Lung (tissue), 12 donors: ENCODE results near the gene ODAD3. TPM values are rescaled to one million over a fixed set of nuclear protein-coding genes. Genes with fewer than 3 reads are reported as not detected.
A peak's percentile ranks its signal among the peaks of the same experiment; 100 is the strongest.

ENCODE experiments used
- ATAC-seq: fragments of 200-7000 bp; cut with Tn5 transposase; one replicate; pipeline ENCODE4 v1.9.1; 2020; ENCODE audit warnings: moderate number of reproducible peaks; ENCODE audit not compliant: insufficient read depth, low FRiP score
- DNase-seq, 3 donors: peaks; one replicate each; pipeline ENCODE4 v3.0.0-alpha.2; 2013 to 2017
- H3K27ac ChIP-seq, 2 donors: one replicate each; pipeline ENCODE4 v1.5.1; 2013; ENCODE audit warnings: mild to moderate bottlenecking in 2 of 2, moderate library complexity in 2 of 2, control low read depth in 1 of 2, inconsistent platforms in 1 of 2, low read depth in 1 of 2, low read length in 1 of 2
- H3K27me3 ChIP-seq, 3 donors: one replicate each; pipeline ENCODE4 v1.5.1; 2013; ENCODE audit warnings: low read length in 2 of 3; ENCODE audit not compliant: control insufficient read depth in 3 of 3, insufficient read depth in 3 of 3
- H3K36me3 ChIP-seq, 4 donors: one replicate each; pipeline ENCODE4 v1.5.1; 2013; ENCODE audit warnings: low read length in 4 of 4, mild to moderate bottlenecking in 1 of 4, moderate library complexity in 1 of 4; ENCODE audit not compliant: control insufficient read depth in 4 of 4, insufficient read depth in 4 of 4
- H3K4me1 ChIP-seq, 5 donors: one replicate each; pipeline ENCODE4 v1.5.1; 2013; ENCODE audit warnings: low read length in 5 of 5, mild to moderate bottlenecking in 2 of 5, moderate library complexity in 1 of 5; ENCODE audit not compliant: control insufficient read depth in 5 of 5, insufficient read depth in 5 of 5
- H3K4me3 ChIP-seq: one replicate; pipeline ENCODE4 v1.5.1; 2013; ENCODE audit warnings: mild to moderate bottlenecking, control low read depth, moderate library complexity
- H3K9ac ChIP-seq, 2 donors: one replicate each; pipeline ENCODE4 v1.5.1; 2013; ENCODE audit warnings: low read length in 2 of 2, control low read depth in 1 of 2; ENCODE audit not compliant: insufficient read depth in 1 of 2
- H3K9me3 ChIP-seq, 4 donors: one replicate each; pipeline ENCODE4 v1.5.1; 2013; ENCODE audit warnings: low read length in 3 of 4, mild to moderate bottlenecking in 1 of 4, moderate library complexity in 1 of 4; ENCODE audit not compliant: control insufficient read depth in 4 of 4, insufficient read depth in 3 of 4
- CTCF ChIP-seq: IDR thresholded peaks from 2 replicates; pipeline ENCODE4 v1.5.1; 2012; ENCODE audit warnings: mild to moderate bottlenecking; ENCODE audit errors: control extremely low read depth, extremely low read depth
- WGBS, 2 donors: extraction: QIAGEN DNeasy Blood & Tissue Kit; methylation state at CpG; one replicate each; pipeline ENCODE4 v1.1.7; 2013; 5-methylcytosine and 5-hydroxymethylcytosine counted together
- polyA plus RNA-seq, 2 donors: library from polyadenylated mRNA; stranded (reverse); fragments of 200-250 nt; gene quantifications; one replicate each; pipeline ENCODE4 v1.2.1, GENCODE V29; 2013
- total RNA-seq, 2 donors: library from RNA; depleted of rRNA in 1 of 2; stranded (reverse); fragments of >200 nt in 1 of 2; gene quantifications; one replicate each; pipeline ENCODE4 v1.2.1, GENCODE V29; 2014 to 2021
- donor health status: control.
- donor health status: control.
- donor health status: Bipolar disorder and iron deficiency.
- donor health status: healthy.
- donor health status: DM: yes; HTN: yes; CAD: no.

ODAD3 gene
- total and polyA plus RNA-seq, 4 donors, result 2.0 to 9.8 (median 4.2) TPM

DNA sequence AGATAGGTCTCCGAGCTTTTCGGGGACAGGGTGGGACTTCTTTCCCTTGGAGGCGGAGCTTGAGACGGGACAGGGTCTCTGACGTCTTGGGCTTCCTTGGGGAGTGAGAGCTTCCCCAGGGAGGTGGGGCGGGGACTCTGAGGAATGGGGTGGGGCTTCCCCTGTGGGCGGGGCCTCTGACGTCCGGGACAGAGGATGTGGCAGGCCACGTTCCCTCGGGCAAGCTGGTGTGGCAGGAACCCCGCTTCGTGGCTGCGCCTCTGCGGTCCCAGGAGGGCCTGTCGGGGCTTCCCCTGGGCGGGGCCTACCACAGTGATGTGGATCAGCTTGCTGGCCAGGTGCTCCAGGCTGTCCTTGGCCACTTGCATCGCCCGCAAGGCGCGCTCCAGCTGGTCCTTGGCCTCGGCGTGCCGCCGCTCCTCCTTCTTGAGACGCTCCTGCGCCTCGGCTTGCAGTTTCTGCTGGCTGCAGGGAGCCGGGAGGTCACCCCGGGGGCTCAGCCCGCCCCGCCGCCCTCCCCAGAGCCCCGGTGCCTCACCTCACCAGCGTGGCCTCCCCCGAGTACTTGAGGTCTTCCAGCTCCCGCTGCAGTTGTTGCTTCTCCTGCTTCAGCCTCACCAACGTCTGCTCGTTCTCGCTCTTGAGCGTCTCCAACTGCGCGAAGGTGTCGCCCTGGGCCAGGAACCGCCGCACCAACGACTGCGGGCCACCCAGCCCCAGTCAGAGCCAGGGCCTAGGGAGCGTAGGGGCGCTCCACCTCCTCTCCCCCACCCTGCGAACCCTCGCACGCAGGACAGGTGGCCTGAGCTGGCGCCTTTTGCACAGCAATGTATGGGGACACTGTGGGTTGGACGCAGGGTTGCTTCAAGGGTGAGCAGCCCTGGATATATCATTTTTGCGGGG, 12.5 kb downstream of the ODAD3 start:
- ATAC-seq, result peak; percentile 80
- Histone ChIP-seq H3K36me3 (no peaks in the 10 kb centered on the region), H3K4me3 (no peak overlapping the region), H3K4me1 (peaks cover 0 to 21% (median 10%) of the 10 kb centered on the region in 5 donors), H3K27ac (peak overlapping the region in 1 of 2 donors; percentile 71), H3K9ac (no peak overlapping the region), H3K27me3 (peaks cover 0 to 52% (median 42%) of the 10 kb centered on the region in 3 donors), H3K9me3 (peaks cover 0 to 2% (median 0%) of the 10 kb centered on the region in 4 donors)
- 4 to 6% methylated on average over 52 to 56 of the region's 56 CpGs for WGBS, 2 donors
- DNase-seq, result peak; percentile 48 to 66 (median 54)
- TF ChIP-seq CTCF, result no peak

DNA sequence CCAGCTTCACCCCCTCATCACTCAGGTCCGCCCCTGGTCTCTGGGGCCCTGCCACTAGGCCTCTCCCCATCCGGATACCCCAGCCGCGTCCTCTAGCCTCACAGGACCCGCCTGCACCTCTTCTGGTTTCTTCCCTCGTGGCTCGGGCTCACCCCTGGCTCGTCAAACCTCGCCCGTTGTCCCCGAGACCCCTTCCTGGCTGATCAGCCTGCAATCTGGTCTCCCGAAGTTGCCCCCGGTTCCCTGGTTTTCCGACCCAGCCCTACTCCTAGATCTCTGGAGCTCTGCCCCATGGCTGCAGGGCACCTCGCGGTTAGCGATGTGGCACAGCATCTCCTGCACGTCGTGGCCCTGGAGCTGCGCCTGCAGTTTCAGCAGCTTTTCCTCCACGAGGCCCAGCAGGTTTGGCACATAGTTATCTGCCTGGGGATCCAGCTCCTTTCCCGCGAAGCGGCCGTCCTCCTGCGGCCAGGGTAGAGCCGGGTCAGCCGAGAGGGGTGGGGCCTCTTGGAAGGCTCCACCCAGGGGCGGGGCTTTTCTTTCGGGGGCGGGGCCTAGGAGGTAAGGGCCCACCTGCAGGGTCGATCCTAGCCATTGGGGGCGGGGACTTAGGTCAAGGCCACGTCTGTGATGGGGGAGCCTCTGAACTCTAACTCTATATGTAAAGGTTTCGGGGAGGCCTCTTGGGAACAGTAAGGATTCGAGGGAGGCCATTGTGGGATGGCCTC, 13.4 kb downstream of the ODAD3 start:
- H3K36me3 ChIP-seq, result no peaks in the 10 kb centered on the region
- WGBS, 2 donors, result 12 to 19% methylated on average over 35 to 36 of the region's 36 CpGs
- H3K27ac ChIP-seq, result peak overlapping the region in 1 of 2 donors; percentile 71
- peaks cover 0 to 4% (median 0%) of the 10 kb centered on the region in 4 donors for H3K9me3 ChIP-seq
- peaks cover 0 to 54% (median 47%) of the 10 kb centered on the region in 3 donors for H3K27me3 ChIP-seq
- no peak overlapping the region for H3K9ac ChIP-seq
- no peak overlapping the region for H3K4me3 ChIP-seq
- peaks cover 0 to 21% (median 10%) of the 10 kb centered on the region in 5 donors for H3K4me1 ChIP-seq
- DNase-seq (no peak), ATAC-seq (no peak)
- no peak for TF ChIP-seq CTCF

DNA sequence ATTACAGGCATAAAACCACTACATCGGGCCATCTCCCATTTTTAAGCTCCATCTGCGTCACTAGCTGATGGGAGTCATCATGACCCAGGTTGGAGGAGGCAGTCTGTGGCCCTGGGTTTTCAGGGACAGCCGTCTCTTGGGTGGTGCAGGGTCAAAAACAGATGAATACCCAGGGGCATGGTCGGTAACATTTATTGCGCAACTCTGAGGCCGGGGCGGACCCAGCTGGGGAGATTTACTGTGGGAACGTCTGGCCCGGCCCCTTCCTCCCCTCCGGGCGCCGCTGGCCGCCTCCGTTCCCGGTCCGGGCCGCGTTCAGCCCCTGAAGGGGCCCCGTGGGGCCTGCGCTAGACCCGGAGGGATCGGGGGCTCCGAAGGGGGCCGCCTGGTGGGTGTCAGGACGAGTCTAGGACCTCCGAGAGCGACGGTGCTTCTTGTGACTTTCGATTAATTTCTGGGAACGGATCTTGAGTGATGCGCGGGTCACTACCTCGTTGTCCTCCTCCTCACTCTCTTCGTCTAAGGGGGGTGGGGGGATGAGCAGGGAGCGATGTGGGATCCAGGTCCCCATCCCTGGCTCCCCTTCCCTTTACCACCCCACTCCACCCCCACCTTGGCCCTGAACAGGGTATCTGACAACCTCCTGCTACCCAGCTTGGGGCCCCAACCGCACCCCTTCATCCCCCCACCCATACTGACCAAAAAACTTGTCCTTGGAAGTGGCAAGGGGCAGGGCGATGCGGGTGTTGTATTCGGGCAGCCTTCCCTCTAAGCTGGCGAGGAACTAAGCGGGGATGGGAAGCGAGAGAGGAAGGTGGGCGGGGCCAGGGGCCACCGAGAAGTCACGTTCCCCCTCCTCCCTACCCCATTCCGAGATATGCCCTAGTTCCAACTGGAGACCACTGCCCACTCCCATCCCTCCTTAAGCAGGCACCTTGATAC, 14.2 kb downstream of the ODAD3 start:
- 4 to 8% methylated on average over 40 to 46 of the region's 46 CpGs for WGBS, 2 donors
- H3K27ac ChIP-seq, result no peak overlapping the region
- DNase-seq (peak; percentile 50 to 68 (median 52)), ATAC-seq (no peak)
- TF ChIP-seq CTCF, result no peak
- H3K27me3 ChIP-seq, result peaks cover 0 to 54% (median 47%) of the 10 kb centered on the region in 3 donors
- peaks cover 0 to 21% (median 10%) of the 10 kb centered on the region in 5 donors for H3K4me1 ChIP-seq
- no peaks in the 10 kb centered on the region for H3K36me3 ChIP-seq
- no peak overlapping the region for H3K9ac ChIP-seq
- H3K4me3 ChIP-seq, result no peak overlapping the region
- H3K9me3 ChIP-seq, result peaks cover 0 to 4% (median 0%) of the 10 kb centered on the region in 4 donors
